ENCODE data around the gene VWA3B. TPM values are rescaled to one million over a fixed set of nuclear protein-coding genes. Genes with fewer than 3 reads are reported as not detected.
"Not testable (repeated sequence)": the region's sequence is repeated elsewhere in the genome, so short reads cannot be mapped to it uniquely, and the experiment has no call there.

The VWA3B gene
- polyA plus RNA-seq, 3 donors, result 0.43 to 0.61 (median 0.51) TPM

DNA sequence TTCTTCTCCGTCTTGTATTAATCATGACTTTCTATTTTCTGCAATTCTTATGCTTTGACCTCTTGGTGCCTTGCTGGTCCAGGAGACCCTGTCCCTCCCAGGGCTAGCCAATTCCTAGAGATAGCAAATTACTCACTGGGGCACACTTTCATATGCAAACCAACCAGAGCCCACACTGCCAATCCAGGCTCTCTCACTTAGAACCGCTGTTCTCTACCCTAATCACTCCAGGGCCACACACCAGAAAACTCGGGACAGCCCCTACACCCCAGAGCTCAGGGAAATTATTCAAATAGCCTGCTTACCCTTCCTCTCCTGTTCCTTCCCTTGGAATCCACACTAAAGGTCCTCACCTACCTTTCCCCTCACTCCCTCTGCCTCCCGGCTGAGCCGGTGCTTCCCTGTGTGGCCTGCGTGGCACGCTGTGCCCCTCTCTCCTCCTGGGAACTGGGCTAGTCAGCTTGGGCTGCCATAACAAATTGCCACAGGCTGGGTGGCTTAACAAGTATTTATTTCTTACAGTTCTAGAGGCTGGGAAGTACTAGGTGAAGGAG, 41.7 kb downstream of the VWA3B start:
- DNase-seq, result no peak

- DNase-seq, result not testable (repeated sequence)
These were observed 43.1 kb downstream of the VWA3B start for GRCh38 chr2:98130073-98130472.

DNA sequence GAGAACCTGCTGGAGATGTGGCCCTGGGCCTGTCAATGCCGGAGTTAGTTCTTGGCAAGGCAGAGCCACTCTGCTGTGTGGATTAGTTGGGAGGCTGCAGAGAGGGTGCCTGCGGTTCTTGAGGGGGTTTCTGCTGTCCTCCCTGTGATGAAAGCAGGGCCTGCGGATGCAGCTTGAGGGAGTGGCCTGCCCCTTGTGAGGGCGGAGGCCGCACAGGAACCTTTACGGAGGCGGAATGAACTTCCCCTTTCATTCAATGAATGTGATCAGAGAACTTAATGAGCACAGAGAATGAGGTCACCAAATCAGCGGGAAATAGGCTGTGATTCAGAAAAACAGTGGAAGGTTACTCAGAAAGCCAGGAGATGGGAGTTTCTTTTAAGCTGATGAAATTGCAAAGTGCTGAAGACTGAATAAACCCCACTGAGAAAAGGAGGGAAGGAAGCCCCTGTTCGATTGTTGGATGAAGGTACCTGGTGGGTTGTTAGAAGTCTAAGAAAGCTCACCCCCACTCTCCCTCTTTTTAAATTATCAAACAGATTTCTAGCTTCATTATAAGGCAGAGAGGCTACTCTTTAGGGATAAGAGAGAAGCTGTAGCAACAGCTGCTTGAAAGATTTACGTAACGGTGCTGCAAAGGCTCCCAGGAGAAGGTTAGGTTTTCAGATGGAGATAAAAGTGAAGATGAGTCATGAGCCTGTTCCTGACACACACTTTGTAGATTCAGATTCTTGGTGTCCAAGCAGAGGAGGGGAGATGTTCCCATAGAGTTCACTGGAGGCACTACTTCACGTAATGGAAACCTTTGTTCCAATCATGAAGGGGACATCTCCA, 47.4 kb downstream of the VWA3B start:
- no peak for DNase-seq

- no peak for DNase-seq
These were observed 50.2 kb downstream of the VWA3B start for GRCh38 chr2:98137196-98137595.

DNA sequence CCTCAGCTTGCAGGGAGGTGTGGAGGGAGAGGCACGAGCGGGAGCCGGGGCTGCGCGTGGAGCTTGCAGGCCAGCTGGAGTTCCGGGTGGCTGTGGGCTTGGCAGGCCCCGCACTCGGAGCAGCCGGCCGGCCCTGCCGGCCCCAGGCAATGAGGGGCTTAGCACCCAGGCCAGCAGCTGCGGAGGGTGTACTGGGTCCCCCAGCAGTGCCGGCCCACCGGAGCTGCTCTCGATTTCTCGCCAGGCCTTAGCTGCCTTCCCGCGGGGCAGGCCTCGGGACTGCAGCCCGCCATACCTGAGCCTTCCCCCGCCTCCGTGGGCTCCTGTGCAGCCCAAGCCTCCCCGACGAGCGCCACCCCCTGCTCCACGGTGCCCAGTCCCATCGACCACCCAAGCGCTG, 52.0 kb downstream of the VWA3B start:
- DNase-seq, result not testable (repeated sequence)

- DNase-seq, result no peak
These were observed 53.2 kb downstream of the VWA3B start for GRCh38 chr2:98140210-98140609.

DNA sequence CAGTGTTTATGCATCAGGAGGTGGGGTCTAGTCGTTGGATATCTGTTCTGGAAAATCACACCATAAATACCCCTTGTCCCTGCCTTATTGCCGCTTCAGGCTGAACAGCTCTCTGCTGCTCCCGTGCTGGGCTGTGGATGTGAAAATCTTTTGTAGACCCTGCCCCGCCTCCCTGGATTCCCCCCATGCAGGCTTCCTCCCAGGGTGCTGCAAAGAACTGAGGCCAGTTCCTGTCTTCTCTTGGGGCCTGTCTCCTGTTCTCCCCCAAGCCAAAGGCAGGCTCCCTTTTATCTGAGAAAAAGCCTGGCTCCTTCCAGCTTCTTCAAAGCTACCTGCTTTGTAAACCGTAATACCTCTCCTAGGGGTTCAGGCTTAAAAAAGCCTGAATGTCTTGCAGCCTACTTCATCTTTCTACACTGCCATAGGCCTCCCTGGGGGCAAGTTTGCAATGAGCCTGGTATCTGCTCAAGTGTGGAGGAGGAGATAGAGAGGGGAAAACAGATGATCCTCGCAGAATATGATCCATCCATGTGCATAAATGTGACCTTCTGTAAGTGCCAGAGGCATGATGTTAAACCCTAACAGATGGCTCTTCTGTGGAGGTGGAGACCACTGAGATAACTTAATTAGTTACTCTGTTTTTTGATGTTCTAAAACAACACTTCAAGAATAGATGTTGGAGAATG, 55.3 kb downstream of the VWA3B start:
- no peak for DNase-seq

- DNase-seq, result no peak
These were observed 58.1 kb downstream of the VWA3B start for GRCh38 chr2:98145070-98145469.

- DNase-seq, result not testable (repeated sequence)
These were observed 60.9 kb downstream of the VWA3B start for GRCh38 chr2:98147900-98148299.

GRCh38 chr2:98148595-98149332, 61.8 kb downstream of the VWA3B start:
- DNase-seq, result no peak

GRCh38 chr2:98149333-98149697, 62.3 kb downstream of the VWA3B start:
- no peak for DNase-seq

GRCh38 chr2:98153481-98153880, 66.5 kb downstream of the VWA3B start:
- no peak for DNase-seq

DNA sequence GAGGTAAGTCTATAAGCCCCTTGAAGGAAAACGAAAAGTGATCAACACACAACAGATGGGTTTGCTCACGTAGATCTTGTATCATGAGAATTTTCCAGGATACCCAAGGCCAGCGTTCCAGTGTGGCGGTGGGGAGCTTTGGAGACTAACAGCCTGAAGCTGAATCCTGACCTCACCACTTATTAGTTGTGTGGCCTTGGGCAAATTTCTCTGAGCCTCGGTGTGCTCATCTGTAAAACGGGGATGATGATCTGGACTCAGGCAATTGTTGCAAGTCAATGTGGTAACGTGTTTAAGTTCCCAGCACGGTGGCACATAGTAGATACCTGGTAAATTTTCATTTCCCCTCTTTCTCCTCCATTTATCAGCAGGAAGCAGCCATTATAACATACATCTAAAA, 68.3 kb downstream of the VWA3B start:
- no peak for DNase-seq

GRCh38 chr2:98155716-98156115, 68.7 kb downstream of the VWA3B start:
- DNase-seq, result no peak

GRCh38 chr2:98156304-98156703, 69.3 kb downstream of the VWA3B start:
- DNase-seq, result no peak

DNA sequence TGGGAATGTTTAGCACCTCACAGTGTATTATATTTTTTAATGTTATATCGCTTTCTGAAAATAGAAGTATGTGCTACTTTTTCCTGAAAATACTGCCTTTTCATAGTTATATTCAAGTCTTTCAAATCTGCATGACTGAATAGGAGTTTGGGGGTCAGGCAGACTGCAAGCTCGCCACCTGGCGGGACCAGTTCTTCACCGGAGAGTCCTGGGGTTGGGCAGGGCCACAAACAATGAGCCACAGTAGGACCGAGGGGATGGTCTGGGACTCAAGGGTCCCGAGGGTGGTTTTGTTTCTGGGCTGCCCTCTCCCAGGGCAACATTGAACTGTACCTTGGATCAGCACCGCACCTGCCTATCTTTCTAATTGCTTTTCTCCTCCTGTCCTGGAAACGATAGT, 70.6 kb downstream of the VWA3B start:
- no peak for DNase-seq

DNA sequence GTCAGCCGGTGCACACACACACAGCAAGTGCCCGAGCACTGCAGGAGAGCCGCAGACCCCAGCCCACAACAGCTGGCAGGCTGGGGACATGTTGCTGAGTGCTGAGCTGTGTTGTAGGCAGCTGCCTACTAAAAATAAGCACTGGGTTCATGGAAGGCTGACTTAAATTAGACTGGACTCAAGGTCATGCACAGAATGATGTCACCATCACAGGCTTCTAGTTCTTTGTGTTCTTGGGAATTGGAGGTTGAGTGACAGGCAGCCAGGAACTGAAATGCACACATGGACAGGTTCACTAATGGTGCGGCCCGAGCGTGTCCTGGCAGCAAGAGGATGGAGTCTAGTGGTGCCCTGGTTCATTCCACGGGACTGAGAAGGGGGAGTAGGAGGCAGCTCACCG, 71.3 kb downstream of the VWA3B start:
- DNase-seq, result no peak

DNA sequence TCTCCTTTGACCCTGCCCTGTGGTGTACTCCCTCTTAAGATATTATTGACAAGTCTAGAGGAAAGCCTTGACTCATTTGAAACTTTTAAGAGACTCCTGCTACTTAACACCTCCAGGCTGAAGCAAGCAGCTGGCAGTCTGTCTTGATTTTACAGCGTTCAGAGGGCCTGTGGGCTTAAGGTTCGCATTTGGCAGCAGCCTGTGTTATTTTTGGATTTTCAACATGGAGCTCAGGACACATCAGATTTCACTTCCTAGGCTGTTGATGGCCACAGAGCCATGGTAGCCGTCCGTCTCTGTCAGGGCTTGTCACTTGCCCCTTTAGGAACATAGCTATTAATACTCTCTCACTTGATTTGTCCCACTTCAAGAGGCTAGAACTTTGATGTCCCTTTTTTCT, 73.6 kb downstream of the VWA3B start:
- DNase-seq, result no peak

- DNase-seq, result no peak
These were observed 74.2 kb downstream of the VWA3B start for GRCh38 chr2:98161186-98161585.

DNA sequence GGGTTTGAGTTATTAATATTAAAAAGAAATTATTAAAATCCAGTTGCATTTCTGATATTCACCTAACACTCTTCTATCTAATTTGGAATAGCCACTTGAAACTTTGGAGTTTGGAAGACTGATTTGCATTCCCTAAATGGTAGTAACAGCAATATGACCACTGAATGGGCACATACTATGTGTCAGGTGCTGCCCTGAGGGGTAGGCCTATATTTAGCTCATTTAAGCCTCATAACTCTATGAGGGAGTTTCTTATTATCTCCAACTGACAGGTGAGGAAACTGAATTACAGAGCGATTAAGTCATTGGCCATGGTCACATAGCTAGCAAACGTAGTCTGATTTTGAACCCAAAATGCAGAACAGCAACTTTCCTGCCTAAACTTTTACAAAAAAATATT, 77.3 kb downstream of the VWA3B start:
- DNase-seq, result no peak

- no peak for DNase-seq
These were observed 78.6 kb downstream of the VWA3B start for GRCh38 chr2:98165516-98166071.

- no peak for DNase-seq
These were observed 80.9 kb downstream of the VWA3B start for GRCh38 chr2:98167916-98168315.
